ENCODE measurements around the gene MCM3AP. TPM values are rescaled to one million over a fixed set of nuclear protein-coding genes. Genes with fewer than 3 reads are reported as not detected.

The MCM3AP gene
- total RNA-seq, 1 experiment from 2014 or later: 88.4 TPM

- Histone ChIP-seq H3K27ac (ENCODE audit: low read depth, low read length) (no peak overlapping the region), H3K36me3 (ENCODE audit: control insufficient read depth in 1 of 2, insufficient read depth in 2 of 2, low read length in 2 of 2) (peaks cover 0 to 2% of the 10 kb centered on the region in 2 experiments; a peak in 1 of 4 replicates), H3K9ac (ENCODE audit: low read length) (no peak overlapping the region), H3K4me2 (ENCODE audit: low read length) (no peak overlapping the region), H2AFZ (ENCODE audit: low read depth, low read length, poor library complexity, severe bottlenecking) (no peak overlapping the region), H4K20me1 (ENCODE audit: insufficient read depth) (no peaks in the 10 kb centered on the region), H3K4me1 (ENCODE audit: control insufficient read depth in 1 of 2, insufficient read depth in 2 of 2, low read length in 2 of 2) (peaks cover 14 to 19% of the 10 kb centered on the region in 2 experiments), H3K27me3 (ENCODE audit: insufficient read depth, low read length) (no peaks in the 10 kb centered on the region), H3K9me3 (ENCODE audit: control insufficient read depth in 1 of 2, insufficient read depth in 1 of 2, low read depth in 1 of 2, low read length in 2 of 2) (no peaks in the 10 kb centered on the region), H3K79me2 (ENCODE audit: insufficient read depth, low read length) (no peaks in the 10 kb centered on the region), H3K9me2 (ENCODE audit: insufficient read depth) (no peaks in the 10 kb centered on the region), H3K4me3 (replicated peaks in 1 of 2; ENCODE audit: low read depth in 1 of 2, low read length in 2 of 2) (no peak overlapping the region)
- TF ChIP-seq ZBTB33 (IDR thresholded peaks at IDR 0.05; ENCODE audit: extremely low read depth, insufficient replicate concordance, low read length) (no peak), EZH2 (IDR thresholded peaks at IDR 0.05) (no peak), ZNF274 (IDR thresholded peaks at IDR 0.05; ENCODE audit: low read depth, low read length) (no peak), ZFX (IDR thresholded peaks at IDR 0.05) (no peak), EZH2phosphoT487 (IDR thresholded peaks at IDR 0.05; ENCODE audit: borderline replicate concordance) (no peak)
- intact Hi-C loops (cut with micrococcal nuclease): no loop called here
- ChIA-PET CTCF (no interaction called here), POLR2A (no interaction called here), RAD21 (ENCODE audit: low non-redundant PET in 1 of 2, low total read pairs in 2 of 2, uncharacterized antibody in 2 of 2, unreplicated experiment in 2 of 2) (no interaction called here)
- no peak for DNase-seq (ENCODE audit: low read depth, low spot score)
- BruUV-seq (replicated peaks): no TSS peak
- ATAC-seq: no peak
These were observed 94.8 kb downstream of the MCM3AP start for GRCh38 chr21:46190491-46191131.

GRCh38 chr21:46189959-46190490 lies 95.4 kb downstream of the MCM3AP start:
- Histone ChIP-seq H3K9me3 (ENCODE audit: control insufficient read depth in 1 of 2, insufficient read depth in 1 of 2, low read depth in 1 of 2, low read length in 2 of 2) (no peaks in the 10 kb centered on the region), H4K20me1 (ENCODE audit: insufficient read depth) (no peaks in the 10 kb centered on the region), H3K4me3 (replicated peaks in 1 of 2; ENCODE audit: low read depth in 1 of 2, low read length in 2 of 2) (no peak overlapping the region), H3K9me2 (ENCODE audit: insufficient read depth) (no peaks in the 10 kb centered on the region), H3K27me3 (ENCODE audit: insufficient read depth, low read length) (no peaks in the 10 kb centered on the region), H3K4me1 (ENCODE audit: control insufficient read depth in 1 of 2, insufficient read depth in 2 of 2, low read length in 2 of 2) (peaks cover 14 to 19% of the 10 kb centered on the region in 2 experiments), H3K36me3 (ENCODE audit: control insufficient read depth in 1 of 2, insufficient read depth in 2 of 2, low read length in 2 of 2) (no peaks in the 10 kb centered on the region), H2AFZ (ENCODE audit: low read depth, low read length, poor library complexity, severe bottlenecking) (no peak overlapping the region), H3K9ac (ENCODE audit: low read length) (no peak overlapping the region), H3K27ac (ENCODE audit: low read depth, low read length) (no peak overlapping the region), H3K4me2 (ENCODE audit: low read length) (no peak overlapping the region), H3K79me2 (ENCODE audit: insufficient read depth, low read length) (no peaks in the 10 kb centered on the region)
- DNase-seq (ENCODE audit: low read depth, low spot score): no peak
- ATAC-seq: no peak
- POLR2A ChIA-PET: no interaction called here
- CTCF ChIA-PET: no interaction called here
- BruUV-seq (replicated peaks): no TSS peak
- intact Hi-C loops (cut with micrococcal nuclease): no loop called here
- RAD21 ChIA-PET (ENCODE audit: low non-redundant PET in 1 of 2, low total read pairs in 2 of 2, uncharacterized antibody in 2 of 2, unreplicated experiment in 2 of 2): no interaction called here
- TF ChIP-seq MAX (IDR thresholded peaks at IDR 0.05) (no peak), SP1 (IDR thresholded peaks at IDR 0.05; ENCODE audit: low read depth) (no peak), ZNF274 (IDR thresholded peaks at IDR 0.05; ENCODE audit: low read depth, low read length) (no peak), TCF7L2 (IDR thresholded peaks at IDR 0.05; ENCODE audit: borderline replicate concordance, extremely low read depth, insufficient read depth, insufficient read length) (no peak), FOSL1 (IDR thresholded peaks at IDR 0.05; ENCODE audit: low read depth) (no peak), ELF1 (IDR thresholded peaks at IDR 0.05; ENCODE audit: borderline replicate concordance, low read depth) (no peak), EZH2 (IDR thresholded peaks at IDR 0.05) (no peak), EGR1 (IDR thresholded peaks at IDR 0.05; ENCODE audit: low read depth) (no peak), ATF3 (IDR thresholded peaks at IDR 0.05) (no peak), ZBTB33 (IDR thresholded peaks at IDR 0.05; ENCODE audit: extremely low read depth, insufficient replicate concordance, low read length) (no peak)
